HG03045 (cell line): ENCODE measurements around the gene ANXA4.

ENCODE experiments used
- ATAC-seq: cut with Tn5 transposase; IDR thresholded peaks from one replicate; pipeline ENCODE4 v1.9.1; 2021; ENCODE audit warnings: mild to moderate bottlenecking, moderate library complexity; ENCODE audit not compliant: unreplicated experiment

ANXA4 gene

DNA sequence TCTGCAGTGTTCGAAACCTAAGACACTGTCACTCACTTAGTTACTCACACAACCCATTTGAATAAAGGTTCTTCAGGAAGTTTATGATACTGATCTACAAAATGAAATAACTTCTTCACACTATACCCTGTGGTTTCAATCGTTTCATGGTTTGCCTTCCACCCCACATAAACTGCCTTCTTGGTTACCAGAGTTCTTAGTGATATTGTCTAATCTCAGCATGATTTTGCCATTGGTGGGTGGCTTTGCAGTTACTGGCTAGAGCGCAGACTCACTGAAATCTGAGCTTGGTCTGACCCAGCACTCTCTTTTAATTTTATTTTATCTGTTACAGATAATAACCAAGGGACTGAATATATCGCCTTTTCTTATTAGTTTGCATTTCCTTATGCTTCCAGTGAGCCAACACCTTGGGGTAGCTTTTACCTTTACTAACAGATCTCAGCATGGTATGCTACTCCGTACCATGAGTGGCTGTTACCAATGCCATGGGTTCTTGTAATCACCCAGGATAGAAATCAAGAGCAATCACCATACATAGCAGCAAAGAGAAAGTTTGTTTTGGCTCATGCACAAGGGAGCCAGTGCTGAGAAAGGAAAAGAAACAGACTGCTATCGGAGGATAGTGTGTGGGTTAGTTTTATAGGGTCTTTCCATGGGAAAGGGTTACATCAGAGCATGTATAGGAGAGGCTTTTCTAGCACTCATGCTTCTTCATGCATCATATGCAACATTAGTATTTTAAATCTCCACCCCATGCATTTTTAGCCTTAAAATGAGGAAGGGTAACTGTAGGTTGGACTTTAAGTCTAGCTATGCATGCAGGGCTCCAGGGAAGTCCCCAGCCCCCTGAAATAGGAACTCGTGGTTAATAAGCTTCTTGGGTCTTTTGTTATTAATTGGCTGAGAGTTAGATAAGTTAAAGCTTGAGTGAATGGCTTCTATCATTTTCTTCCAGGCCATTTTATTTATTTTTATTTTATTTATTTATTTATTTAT, 33.3 kb downstream of the ANXA4 start:
- no peak for ATAC-seq

GRCh38 chr2:69776886-69777785, 35.2 kb downstream of the ANXA4 start:
- ATAC-seq: no peak

- no peak for ATAC-seq
Measured at GRCh38 chr2:69777786-69778105, 35.8 kb downstream of the ANXA4 start.

DNA sequence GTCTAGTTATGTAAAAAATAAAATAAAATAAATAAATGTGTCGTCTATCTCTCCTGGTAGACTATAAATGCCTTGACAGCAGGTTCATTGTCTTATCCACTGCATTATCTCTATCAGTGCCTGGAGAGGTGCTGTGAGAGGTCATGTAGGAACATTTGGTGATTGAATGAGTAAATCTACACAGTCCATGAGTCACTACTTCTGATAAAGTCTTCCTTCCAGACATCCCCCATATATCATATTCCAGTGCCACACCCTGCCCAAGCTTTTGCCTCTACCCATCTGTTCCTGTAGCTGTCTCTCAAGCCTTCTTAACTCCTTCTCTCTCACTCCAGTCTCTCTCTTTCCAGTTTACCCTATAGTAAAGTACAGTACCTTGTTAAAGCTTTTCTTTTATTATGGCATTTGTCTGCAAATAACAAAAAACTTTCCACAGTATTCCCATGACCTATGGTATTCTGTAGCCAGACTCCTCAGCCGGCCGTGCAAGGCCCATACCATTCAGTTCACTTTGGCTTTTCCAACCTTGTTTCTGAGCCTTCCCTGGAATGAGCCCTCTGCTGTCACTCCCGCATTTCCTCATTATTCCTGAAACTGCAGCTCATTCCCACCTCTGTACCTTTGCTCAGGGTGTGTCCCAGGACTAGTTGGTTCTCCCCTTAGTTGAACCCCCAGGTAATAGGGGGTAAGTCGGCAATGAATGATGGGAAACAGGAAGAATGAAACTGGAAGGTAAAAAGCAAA, 37.5 kb downstream of the ANXA4 start:
- no peak for ATAC-seq

DNA sequence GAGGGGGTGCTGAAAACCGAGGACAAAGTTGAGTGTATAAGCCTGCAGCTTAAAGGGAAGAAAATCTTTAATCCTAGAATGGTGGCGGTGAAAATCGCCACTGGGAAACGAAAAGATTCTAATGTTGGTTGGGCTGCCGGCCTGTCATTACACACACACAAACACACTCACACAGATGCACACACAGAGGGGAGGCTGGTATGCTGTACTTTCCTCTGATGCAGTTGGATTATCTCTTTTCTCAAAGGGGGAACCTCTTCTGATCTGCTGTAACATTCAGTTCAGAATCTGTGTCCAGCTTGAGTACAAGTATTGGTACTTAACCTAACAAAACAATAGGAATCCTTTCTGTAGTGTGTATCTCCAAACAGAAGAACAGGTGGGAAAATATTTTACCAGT, 39.0 kb downstream of the ANXA4 start:
- ATAC-seq: no peak

- no peak for ATAC-seq
Measured at GRCh38 chr2:69781321-69782248, 39.7 kb downstream of the ANXA4 start.

DNA sequence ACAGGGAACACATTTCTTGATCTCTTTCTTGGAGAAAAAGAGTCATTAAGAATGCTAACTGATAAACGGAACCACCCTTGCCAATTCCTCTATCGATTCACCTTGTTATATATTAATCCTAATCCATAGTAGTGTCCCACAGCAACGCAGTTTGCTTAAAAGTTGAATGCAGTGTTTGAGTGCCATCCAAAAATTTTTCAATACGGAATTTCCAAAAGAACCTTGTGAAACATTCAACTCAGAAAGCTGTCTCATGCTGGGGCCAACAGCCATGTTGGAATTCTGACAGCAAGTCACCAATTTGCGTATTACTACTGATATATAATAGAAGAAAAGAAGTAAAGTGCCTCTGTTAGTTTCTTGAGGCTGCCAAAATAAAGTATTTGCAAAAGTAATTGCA, 42.3 kb downstream of the ANXA4 start:
- no peak for ATAC-seq

DNA sequence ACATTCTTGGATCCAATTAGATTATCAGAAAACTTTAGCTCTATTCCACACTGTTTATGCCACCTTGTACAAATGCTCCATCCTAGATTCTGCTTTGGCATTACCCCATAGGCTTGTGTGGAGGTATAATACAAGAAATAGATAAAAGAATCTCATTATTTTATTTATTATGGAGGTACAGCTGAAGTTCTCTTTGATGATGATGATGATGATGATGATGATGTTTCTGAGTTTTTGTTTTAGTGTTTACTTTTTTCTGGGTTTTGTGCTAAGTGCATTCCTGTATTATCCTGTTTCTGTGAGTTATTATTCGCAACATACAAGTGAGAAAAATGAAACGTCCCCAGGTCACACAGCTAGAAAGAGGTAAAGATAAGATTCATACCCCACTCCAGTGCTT, 43.4 kb downstream of the ANXA4 start:
- ATAC-seq: no peak

GRCh38 chr2:69786052-69786560, 44.2 kb downstream of the ANXA4 start:
- no peak for ATAC-seq

- ATAC-seq: no peak
Measured at GRCh38 chr2:69789175-69789721, 47.3 kb downstream of the ANXA4 start.

GRCh38 chr2:69789772-69790600, 48.1 kb downstream of the ANXA4 start:
- ATAC-seq: no peak

DNA sequence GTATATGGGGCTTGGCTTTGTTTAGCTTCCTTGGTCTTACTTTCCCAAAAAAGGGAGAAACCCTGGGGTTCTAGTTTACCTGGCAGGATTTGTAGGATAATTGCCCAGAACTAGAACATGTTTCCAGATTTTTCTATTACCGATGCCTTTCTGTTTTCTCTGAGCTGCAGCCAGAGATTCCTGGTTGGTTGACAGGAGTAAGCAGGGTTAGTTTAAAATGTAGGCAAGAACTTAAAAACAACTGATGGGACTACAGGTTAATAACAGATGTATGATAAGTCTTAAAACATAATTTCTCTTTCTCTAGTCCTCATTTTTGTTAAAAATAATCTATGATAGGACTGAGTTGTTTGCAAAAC, 48.6 kb downstream of the ANXA4 start:
- no peak for ATAC-seq

- no peak for ATAC-seq
Measured at GRCh38 chr2:69791045-69791444, 49.1 kb downstream of the ANXA4 start.

GRCh38 chr2:69796174-69796573, 54.2 kb downstream of the ANXA4 start:
- ATAC-seq: no peak

DNA sequence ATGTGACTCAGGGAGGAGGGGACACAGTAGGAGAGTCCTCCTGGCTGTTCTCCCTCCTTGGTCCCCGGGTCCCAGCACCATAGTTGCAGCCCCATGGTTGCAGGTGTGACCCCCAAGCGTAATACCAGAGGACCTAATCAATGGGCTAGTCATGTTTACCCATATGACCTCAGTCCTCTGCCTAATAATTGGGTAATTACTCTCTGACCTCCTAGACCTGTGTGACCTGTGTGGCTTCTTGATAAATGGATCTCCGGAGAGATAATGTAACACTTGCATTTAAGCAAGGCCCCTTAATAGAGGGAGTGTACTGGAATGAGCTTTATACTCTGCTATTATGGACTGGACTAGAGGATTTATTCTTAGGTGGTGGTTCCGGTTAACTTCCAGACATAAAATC, 55.3 kb downstream of the ANXA4 start:
- no peak for ATAC-seq

- no peak for ATAC-seq
Measured at GRCh38 chr2:69797836-69798289, 55.9 kb downstream of the ANXA4 start.

DNA sequence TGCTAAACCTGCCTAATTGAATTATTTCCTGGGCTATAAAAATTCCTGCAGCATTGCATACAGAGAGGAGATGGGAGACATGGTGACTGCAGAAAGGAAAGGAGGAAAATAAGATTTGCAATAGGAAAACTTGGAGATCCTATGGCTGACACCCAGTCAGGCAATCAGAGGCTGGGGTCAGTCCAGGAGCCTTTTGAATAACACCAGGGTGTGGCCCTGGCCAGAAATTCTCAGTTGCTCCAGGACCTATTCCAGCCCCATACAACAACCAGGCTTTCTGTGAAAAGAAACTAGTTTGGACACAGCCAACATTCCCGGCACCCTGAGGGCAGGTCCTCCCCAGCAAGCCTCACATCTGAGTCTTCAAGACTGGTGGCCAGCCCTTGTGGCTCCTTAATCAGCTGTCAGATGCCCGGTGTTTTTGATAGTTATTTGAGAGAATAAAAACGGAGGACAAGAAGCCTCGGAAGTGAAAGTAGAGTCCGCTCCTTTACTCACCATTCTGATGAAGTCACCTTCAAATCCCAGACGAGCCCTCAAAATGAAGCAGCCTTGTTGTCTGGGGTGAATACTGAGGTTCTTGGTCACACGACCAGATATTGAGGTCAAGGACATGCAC, 56.5 kb downstream of the ANXA4 start:
- no peak for ATAC-seq

- ATAC-seq: no peak
Measured at GRCh38 chr2:69798909-69799526, 57.1 kb downstream of the ANXA4 start.
